GM18858 (cell line): ENCODE measurements around the gene PARP12.

Experiments used
- ATAC-seq: cut with Tn5 transposase; IDR thresholded peaks from one replicate; pipeline ENCODE4 v1.9.1; 2021; ENCODE audit not compliant: unreplicated experiment

PARP12 gene

GRCh38 chr7:140015471-140015970 lies 47.2 kb downstream of the PARP12 start:
- no peak for ATAC-seq

DNA sequence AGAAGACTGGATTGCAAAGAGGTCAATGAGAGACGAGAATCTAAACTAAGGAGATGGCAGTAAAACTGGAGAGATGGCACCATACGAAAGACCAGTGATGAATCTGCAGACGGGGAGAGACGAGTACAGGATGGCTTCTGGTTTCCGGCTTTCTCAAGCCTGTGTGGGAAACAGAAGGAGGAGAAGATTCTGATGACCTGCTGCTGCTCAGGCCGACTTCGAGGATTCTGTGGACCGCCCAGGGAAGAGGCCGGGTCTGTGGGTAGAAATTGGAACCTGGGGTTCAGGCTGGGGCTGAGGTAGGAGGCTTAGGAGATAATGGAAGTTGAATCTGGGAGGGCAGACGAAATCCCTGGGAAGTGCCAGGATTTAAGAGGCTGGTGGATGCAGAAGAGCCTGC lies 48.6 kb downstream of the PARP12 start:
- no peak for ATAC-seq

DNA sequence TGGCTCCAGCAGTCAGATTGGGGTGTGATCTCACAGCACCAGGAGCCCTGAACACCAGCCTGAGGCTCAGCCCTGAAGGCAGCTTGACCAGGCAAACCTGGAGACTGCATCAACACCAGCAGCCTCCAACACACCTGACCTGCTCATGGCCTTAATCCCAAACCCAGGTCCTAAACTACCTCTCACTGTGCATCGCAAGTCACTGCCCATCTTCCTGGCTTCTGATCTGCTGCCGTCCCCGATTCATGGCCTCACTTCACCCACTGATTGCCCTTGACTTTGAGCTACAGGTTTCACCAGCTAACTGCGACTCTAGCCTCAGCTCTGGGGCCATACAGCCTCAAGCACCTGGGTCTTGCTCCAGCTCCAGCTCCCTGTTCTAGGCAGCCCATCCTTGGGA lies 49.1 kb downstream of the PARP12 start:
- no peak for ATAC-seq

DNA sequence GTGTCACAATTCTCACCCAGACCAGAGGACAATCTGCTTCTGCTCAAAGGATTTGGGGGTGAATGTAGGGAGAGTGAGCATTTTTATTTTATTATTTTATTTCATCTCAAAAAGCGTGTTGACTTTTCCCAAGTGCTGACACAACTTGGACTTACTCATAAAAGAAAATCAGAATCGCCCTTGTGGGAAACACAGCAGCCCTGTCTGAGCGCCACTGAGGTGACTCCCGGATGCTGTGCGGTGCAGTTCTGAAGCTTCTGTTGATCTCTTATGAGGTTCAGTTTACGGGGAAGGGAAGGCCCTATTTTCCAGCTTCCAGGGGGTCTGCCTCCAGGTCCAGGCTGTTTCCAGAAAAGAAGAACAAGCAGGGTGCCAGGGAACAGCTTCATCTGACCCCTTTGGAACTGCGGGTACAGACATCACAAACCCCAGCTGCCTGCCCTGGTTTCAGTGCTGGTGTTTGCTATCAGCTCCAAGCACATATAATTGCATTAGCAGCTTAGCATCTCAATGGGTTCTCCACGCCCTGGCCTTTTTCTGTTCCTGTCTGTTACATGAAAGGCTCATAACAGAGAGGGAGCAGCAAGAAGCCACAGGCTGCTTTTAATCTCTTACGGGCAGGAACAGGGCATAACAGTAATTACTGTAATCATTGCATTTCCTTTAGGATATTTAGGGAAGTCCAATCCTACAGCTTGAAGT lies 52.4 kb downstream of the PARP12 start:
- ATAC-seq = no peak

DNA sequence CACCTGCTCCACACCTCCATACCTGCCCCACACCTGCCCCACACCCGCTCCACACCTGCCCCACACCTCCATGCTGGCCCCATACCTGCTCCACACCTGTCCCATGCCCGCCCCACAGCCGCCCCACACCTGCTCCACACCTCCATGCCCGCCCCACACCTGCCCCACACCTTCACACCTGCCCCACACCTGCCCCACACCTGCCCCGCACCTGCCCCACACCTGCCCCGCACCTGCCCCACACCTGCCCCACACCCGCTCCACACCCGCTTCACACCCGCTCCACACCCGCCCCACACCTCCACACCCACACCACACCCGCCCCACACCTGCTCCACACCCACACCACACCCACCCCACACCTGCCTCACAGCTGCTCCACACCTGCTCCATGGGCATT lies 53.0 kb downstream of the PARP12 start:
- ATAC-seq = no peak

- no peak for ATAC-seq
Measured at GRCh38 chr7:140008755-140009610, 53.8 kb downstream of the PARP12 start.

DNA sequence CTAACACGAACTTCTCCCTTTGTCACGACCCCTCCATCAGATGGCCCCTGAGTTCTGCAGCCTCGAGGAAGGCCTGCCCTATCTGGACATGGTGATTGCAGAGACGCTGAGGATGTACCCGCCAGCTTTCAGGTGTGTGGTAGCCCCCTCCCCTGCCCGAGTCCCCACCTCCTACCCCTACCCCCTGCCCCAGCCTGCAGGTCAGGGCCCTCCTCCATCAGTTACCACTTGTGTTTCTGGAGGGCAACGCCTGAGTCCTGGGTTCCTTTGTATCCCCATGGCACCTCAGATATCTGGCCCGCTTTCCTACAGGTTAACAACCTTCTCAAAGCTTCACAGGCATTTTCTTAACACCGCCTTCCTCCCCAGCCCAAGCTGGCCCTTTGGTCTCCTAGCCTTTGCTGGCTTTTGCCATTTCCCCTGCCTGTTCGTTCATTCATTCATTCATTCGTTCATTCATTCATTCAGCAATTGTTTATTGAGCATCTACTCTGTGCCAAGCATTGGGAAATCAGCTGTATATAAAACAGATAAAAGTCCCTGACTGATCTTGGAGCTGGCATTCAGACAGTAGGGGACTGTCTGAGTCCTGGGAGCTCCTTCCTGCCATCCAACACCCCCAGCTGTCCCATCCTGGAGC lies 55.6 kb downstream of the PARP12 start:
- no peak for ATAC-seq

- no peak for ATAC-seq
Measured at GRCh38 chr7:140006600-140006999, 56.2 kb downstream of the PARP12 start.

GRCh38 chr7:140005754-140006503 lies 56.8 kb downstream of the PARP12 start:
- ATAC-seq = no peak

DNA sequence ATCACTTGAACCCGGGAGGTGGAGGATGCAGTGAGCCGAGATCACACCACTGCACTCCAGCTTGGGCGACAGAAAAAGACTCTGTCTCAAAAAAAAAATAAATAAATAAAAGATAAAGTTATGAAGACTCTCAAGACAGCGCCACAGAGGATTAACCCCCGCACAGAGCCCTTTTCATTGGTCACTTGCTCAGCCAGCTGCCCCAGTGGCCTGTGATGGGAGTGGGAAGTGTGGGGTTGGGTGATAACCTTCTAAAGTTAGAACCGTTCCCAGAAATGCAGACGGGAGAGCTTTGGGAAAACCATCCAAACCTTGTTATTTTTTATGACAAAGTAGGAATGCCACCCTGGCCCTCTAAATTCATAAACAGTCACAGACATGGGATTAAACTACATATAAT lies 57.4 kb downstream of the PARP12 start:
- ATAC-seq = no peak

DNA sequence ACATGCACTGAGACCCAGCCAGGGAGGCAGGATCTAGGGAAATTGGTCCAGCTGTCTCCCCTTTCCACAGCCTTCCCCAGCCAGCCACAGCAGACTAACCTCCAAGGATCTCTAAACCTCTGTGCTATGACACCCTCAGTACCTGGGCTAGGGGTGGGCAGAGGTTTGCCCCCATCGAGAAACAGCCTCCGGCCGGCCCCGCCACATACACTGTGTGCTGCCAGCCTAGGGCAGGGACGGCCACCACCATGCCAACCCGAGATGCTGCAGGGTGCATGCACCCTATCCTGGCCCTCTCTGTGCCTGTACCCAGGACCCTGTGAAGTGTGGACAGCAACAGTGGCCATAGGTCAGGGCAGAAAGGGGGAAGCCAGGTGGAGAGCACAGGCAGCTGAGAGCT lies 58.1 kb downstream of the PARP12 start:
- ATAC-seq = no peak

DNA sequence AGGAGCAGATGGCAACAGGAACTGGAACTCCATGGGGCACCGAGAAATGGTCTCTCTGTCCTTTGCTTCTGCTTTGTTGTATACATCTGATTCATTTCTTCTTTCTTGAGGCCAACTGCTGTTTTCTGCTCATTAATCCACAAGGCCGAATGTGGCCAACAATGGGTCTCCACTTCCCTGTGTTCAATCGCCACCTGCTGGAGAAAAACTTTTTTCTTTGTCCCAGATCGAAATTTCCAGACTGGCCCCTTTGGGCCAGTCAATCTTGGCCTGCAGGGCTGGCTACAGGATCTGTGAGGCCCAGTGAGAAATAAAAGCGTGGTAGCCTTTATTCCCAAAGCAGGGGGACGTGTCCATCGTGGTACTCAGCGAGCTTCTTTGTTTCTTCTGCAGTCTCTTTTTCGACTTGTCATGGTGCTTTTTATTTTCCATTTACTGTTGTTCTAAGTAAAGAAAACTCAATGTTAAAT lies 58.8 kb downstream of the PARP12 start:
- no peak for ATAC-seq

- no peak for ATAC-seq
Measured at GRCh38 chr7:140000666-140001268, 62.0 kb downstream of the PARP12 start.

DNA sequence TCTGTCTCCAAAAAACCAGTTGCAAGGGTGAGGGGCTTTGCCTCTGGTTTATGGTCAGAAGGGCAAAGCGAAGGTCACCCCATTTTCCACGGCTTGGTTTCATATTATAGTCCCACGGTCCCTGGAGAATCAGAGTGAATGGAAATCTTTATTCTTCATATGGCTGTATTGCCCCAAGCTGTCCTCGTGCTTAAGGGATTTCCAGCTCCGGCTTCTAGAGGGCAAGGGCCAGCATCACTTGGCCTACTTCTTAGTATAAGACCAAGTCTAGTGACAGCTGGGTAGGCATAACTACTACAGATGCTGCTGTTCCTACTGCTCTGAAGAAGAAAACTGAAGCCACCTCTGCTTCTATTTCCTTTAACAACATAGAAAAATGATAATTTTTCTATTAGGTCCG lies 63.2 kb downstream of the PARP12 start:
- ATAC-seq = no peak

- ATAC-seq = no peak
Measured at GRCh38 chr7:139998572-139998971, 64.2 kb downstream of the PARP12 start.

GRCh38 chr7:139995017-139995915 lies 67.5 kb downstream of the PARP12 start:
- ATAC-seq = no peak

DNA sequence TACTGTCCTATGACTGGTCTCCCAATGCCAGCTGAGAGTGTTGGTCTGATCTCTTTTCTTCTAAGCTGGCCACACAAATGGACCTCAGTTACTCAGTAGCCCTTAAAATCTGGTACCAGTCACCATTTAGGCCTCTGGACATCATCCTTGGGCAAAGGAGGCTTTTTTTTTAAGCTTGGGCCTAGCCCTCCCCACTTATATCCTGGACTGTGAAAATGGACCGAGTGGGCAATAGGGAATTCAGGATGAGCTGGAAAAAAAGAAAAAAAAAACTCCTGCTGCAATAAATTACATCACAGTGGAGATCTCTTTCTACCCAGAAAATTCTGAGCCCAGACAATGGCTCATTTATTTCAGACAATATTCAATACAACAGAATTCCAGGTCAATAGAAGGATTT lies 68.4 kb downstream of the PARP12 start:
- ATAC-seq = no peak

- no peak for ATAC-seq
Measured at GRCh38 chr7:139993592-139993991, 69.2 kb downstream of the PARP12 start.

- ATAC-seq = no peak
Measured at GRCh38 chr7:139993169-139993568, 69.6 kb downstream of the PARP12 start.
